GM12878 (cell line): Measurements from ENCODE around the gene AK4.

Source experiments
- ATF3 ChIP-seq: IDR thresholded peaks from 2 replicates; pipeline ENCODE4 v1.6.1; 2011; ENCODE audit warnings: low read depth, mild to moderate bottlenecking, low read length, moderate library complexity, borderline replicate concordance; ENCODE audit errors: extremely low read depth
- CTCF ChIP-seq, 3 experiments: IDR thresholded peaks in 2 of 3; conservative IDR thresholded peaks in 1 of 3; 2 replicates each; pipeline ENCODE4 v1.5.1; 2011; ENCODE audit warnings: low read depth in 3 of 3, low read length in 3 of 3, mild to moderate bottlenecking in 3 of 3, control low read depth in 2 of 3, moderate library complexity in 2 of 3, inconsistent platforms in 1 of 3, mixed read lengths in 1 of 3; ENCODE audit not compliant: control insufficient read depth in 2 of 3, insufficient read depth in 1 of 3; ENCODE audit errors: extremely low read depth in 1 of 3
- EZH2 ChIP-seq: IDR thresholded peaks from 2 replicates; pipeline ENCODE4 v1.6.1; 2012; ENCODE audit warnings: low read depth, mild to moderate bottlenecking, control low read depth, inconsistent platforms, low read length, borderline replicate concordance; ENCODE audit not compliant: control insufficient read depth
- MAX ChIP-seq: IDR thresholded peaks from 2 replicates; pipeline ENCODE4 v1.6.1; 2012; ENCODE audit warnings: low read depth, low read length, improper control_type of control experiment
- NFIC ChIP-seq: IDR thresholded peaks from 2 replicates; pipeline ENCODE4 v1.6.1; 2012; ENCODE audit warnings: low read depth, mild to moderate bottlenecking, inconsistent platforms, low read length, moderate library complexity
- RAD21 ChIP-seq: IDR thresholded peaks from 2 replicates; pipeline ENCODE4 v1.6.1; 2011; ENCODE audit warnings: mild to moderate bottlenecking, low read depth, low read length, moderate library complexity; ENCODE audit not compliant: insufficient read depth
- RELA ChIP-seq: fragments of 450-650 bp; IDR thresholded peaks from 2 replicates; pipeline ENCODE4 v1.8.0; 2014; ENCODE audit warnings: borderline replicate concordance; ENCODE audit not compliant: partially characterized antibody
- SIN3A ChIP-seq: IDR thresholded peaks from 2 replicates; pipeline ENCODE4 v1.6.1; 2012; ENCODE audit warnings: low read depth, low read length, improper control_type of control experiment
- SRF ChIP-seq, 2 experiments: IDR thresholded peaks; 2 replicates each; pipeline ENCODE4 v1.6.1; 2011; ENCODE audit warnings: low read depth in 2 of 2, low read length in 2 of 2, mild to moderate bottlenecking in 1 of 2, moderate library complexity in 1 of 2
- TAF1 ChIP-seq: IDR thresholded peaks from 2 replicates; pipeline ENCODE4 v1.6.1; 2011; ENCODE audit warnings: mild to moderate bottlenecking, low read depth, low read length, borderline replicate concordance
- ZBTB11 ChIP-seq: fragments of 450-650 bp; formaldehyde crosslinking; IDR thresholded peaks from 2 replicates; pipeline ENCODE4 v1.5.0; 2022; ENCODE audit warnings: mild to moderate bottlenecking, missing genetic modification characterization
- TF ChIP-seq, protein P1 (sequence below): fragments of 450-650 bp; IDR thresholded peaks from 2 replicates; pipeline ENCODE4 v1.6.1; 2014; ENCODE audit warnings: mild to moderate bottlenecking

- TF ChIP-seq RELA (no peak), TAF1 (no peak), CTCF (IDR thresholded peaks at IDR 0.05 in 2 of 3, conservative IDR thresholded peaks at IDR 0.05 in 1 of 3; ENCODE audit: control insufficient read depth in 2 of 3, extremely low read depth in 1 of 3, insufficient read depth in 1 of 3, low read depth in 3 of 3, low read length in 3 of 3) (no peak), MAX (no peak), ZBTB11 (CRISPR knock-in tag) (no peak), NFIC (no peak), SRF (IDR thresholded peaks at IDR 0.05; ENCODE audit: low read depth in 2 of 2, low read length in 2 of 2) (no peak), EZH2 (no peak), RAD21 (no peak), SIN3A (no peak), ATF3 (no peak)
- TF ChIP-seq, protein P1, sequence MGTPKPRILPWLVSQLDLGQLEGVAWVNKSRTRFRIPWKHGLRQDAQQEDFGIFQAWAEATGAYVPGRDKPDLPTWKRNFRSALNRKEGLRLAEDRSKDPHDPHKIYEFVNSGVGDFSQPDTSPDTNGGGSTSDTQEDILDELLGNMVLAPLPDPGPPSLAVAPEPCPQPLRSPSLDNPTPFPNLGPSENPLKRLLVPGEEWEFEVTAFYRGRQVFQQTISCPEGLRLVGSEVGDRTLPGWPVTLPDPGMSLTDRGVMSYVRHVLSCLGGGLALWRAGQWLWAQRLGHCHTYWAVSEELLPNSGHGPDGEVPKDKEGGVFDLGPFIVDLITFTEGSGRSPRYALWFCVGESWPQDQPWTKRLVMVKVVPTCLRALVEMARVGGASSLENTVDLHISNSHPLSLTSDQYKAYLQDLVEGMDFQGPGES = no peak
Observed at GRCh38 chr1:65200411-65200810, 52.4 kb downstream of the AK4 start.
